ENCODE data around the gene DLG2. TPM values are rescaled to one million over a fixed set of nuclear protein-coding genes. Genes with fewer than 3 reads are reported as not detected.

The DLG2 gene
- total and polyA plus RNA-seq, 2 donors (not counting 3 experiments of a cell fraction or from before 2014, with no cell fraction given) = 0.15 to 1.1 TPM

DNA sequence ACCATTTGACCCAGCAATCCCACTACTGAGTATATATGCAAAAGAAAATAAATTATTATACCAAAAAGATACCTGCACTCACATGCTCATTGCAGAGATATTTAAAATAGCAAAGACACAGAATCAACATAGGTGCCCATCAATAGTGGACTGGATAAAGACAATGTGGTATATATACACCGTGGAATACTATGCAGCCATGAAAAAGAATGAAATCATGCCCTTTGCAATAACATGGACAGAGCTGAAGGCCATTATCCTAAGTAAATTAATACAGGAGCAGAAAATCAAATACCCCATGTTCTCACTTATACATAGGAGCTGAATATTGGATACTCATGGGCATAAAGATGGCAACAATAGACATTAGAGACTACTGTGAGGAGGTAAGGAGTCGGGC, 68.7 kb downstream of the DLG2 start:
- H3K27me3 ChIP-seq (ENCODE audit: control insufficient read depth in 2 of 2, insufficient read depth in 2 of 2, low read length in 2 of 2) = no peaks in the 10 kb centered on the region
- no peaks in the 10 kb centered on the region for H3K9me3 ChIP-seq (replicated peaks; ENCODE audit: control insufficient read depth, insufficient read depth, low read length)
- no peak overlapping the region for H3K27ac ChIP-seq (ENCODE audit: insufficient read depth, low read depth, low read length)
- no peak for FAIRE-seq
- no peak overlapping the region for H2AFZ ChIP-seq (ENCODE audit: low read depth, low read length)
- ChIA-PET POLR2A (no interaction called here), CTCF (no interaction called here)
- DNase-seq (ENCODE audit: low read depth, low spot score) = no peak
- no peaks in the 10 kb centered on the region for H4K20me1 ChIP-seq (replicated peaks; ENCODE audit: control insufficient read depth, extremely low read depth, insufficient read depth, low read length)
- H3K9me1 ChIP-seq (replicated peaks; ENCODE audit: control insufficient read depth, extremely low read depth, insufficient read depth, low read length) = no peaks in the 10 kb centered on the region
- H3K36me3 ChIP-seq (ENCODE audit: control insufficient read depth in 2 of 2, extremely low read depth in 1 of 2, insufficient read depth in 2 of 2, low read length in 2 of 2) = no peaks in the 10 kb centered on the region
- no peak overlapping the region for H3K9ac ChIP-seq (replicated peaks; ENCODE audit: extremely low read depth, insufficient read depth, low read length)
- intact Hi-C loops (cut with micrococcal nuclease) = no loop called here
- H3K4me2 ChIP-seq (ENCODE audit: insufficient read depth, low read length) = no peak overlapping the region
- BruUV-seq (replicated peaks) = no TSS peak
- H3K4me3 ChIP-seq (replicated peaks in 1 of 3; ENCODE audit: insufficient read depth in 1 of 3, low read depth in 1 of 3, low read length in 3 of 3) = no peak overlapping the region
- H3K4me1 ChIP-seq (ENCODE audit: control insufficient read depth, extremely low read depth, insufficient read depth, low read length) = no peaks in the 10 kb centered on the region
- dilution Hi-C loops (cut with MboI; ENCODE audit: extremely low pct_ligation_motif_present, low sequenced_read_pairs) = no loop called here
- TF ChIP-seq EZH2 (IDR thresholded peaks at IDR 0.05; ENCODE audit: borderline replicate concordance, low read depth, low read length, severe bottlenecking) = no peak
- TF ChIP-seq GATA2 (IDR thresholded peaks at IDR 0.05; ENCODE audit: insufficient read depth, insufficient read length, low read depth, low read length) = no peak
- no peak for TF ChIP-seq MYC (IDR thresholded peaks at IDR 0.05; ENCODE audit: low read depth, low read length)
- no peak for TF ChIP-seq JUN (IDR thresholded peaks at IDR 0.05; ENCODE audit: borderline replicate concordance, insufficient read depth, insufficient read length, low read depth)
- no peak for TF ChIP-seq FOS (IDR thresholded peaks at IDR 0.05; ENCODE audit: borderline replicate concordance, insufficient read depth, low read length)
- TF ChIP-seq POLR2AphosphoS5 (IDR thresholded peaks at IDR 0.05; ENCODE audit: insufficient read depth, low read depth, low read length) = no peak
- no peaks in the 10 kb centered on the region for H3K79me2 ChIP-seq (ENCODE audit: control insufficient read depth, insufficient read depth, low read length)

- ChIA-PET POLR2A (no interaction called here), CTCF (no interaction called here)
- dilution Hi-C loops (cut with MboI; ENCODE audit: extremely low pct_ligation_motif_present, low sequenced_read_pairs) = no loop called here
- H3K36me3 ChIP-seq (ENCODE audit: control insufficient read depth in 2 of 2, extremely low read depth in 1 of 2, insufficient read depth in 2 of 2, low read length in 2 of 2) = no peaks in the 10 kb centered on the region
- H4K20me1 ChIP-seq (replicated peaks; ENCODE audit: control insufficient read depth, extremely low read depth, insufficient read depth, low read length) = no peaks in the 10 kb centered on the region
- FAIRE-seq (no peak), DNase-seq (ENCODE audit: low read depth, low spot score) (no peak)
- no peak for TF ChIP-seq MYC (IDR thresholded peaks at IDR 0.05; ENCODE audit: low read depth, low read length)
- no peak for TF ChIP-seq MAX (IDR thresholded peaks at IDR 0.05; ENCODE audit: insufficient read depth, insufficient read length)
- no peak for TF ChIP-seq EZH2 (IDR thresholded peaks at IDR 0.05; ENCODE audit: borderline replicate concordance, low read depth, low read length, severe bottlenecking)
- TF ChIP-seq GATA2 (IDR thresholded peaks at IDR 0.05; ENCODE audit: insufficient read depth, insufficient read length, low read depth, low read length) = no peak
- TF ChIP-seq POLR2AphosphoS5 (IDR thresholded peaks at IDR 0.05; ENCODE audit: insufficient read depth, low read depth, low read length) = no peak
- TF ChIP-seq JUN (IDR thresholded peaks at IDR 0.05; ENCODE audit: borderline replicate concordance, insufficient read depth, insufficient read length, low read depth) = no peak
- TF ChIP-seq POLR2A (IDR thresholded peaks at IDR 0.05; ENCODE audit: low read depth, low read length) = no peak
- TF ChIP-seq CTCF (IDR thresholded peaks at IDR 0.05; ENCODE audit: extremely low read depth in 1 of 2, insufficient read depth in 1 of 2, low read depth in 1 of 2, low read length in 2 of 2) = no peak
- TF ChIP-seq FOS (IDR thresholded peaks at IDR 0.05; ENCODE audit: borderline replicate concordance, insufficient read depth, low read length) = no peak
- no peak overlapping the region for H3K9ac ChIP-seq (replicated peaks; ENCODE audit: extremely low read depth, insufficient read depth, low read length)
- H3K79me2 ChIP-seq (ENCODE audit: control insufficient read depth, insufficient read depth, low read length) = no peaks in the 10 kb centered on the region
- H2AFZ ChIP-seq (ENCODE audit: low read depth, low read length) = no peak overlapping the region
- BruUV-seq (replicated peaks) = no TSS peak
- H3K27me3 ChIP-seq (ENCODE audit: control insufficient read depth in 2 of 2, insufficient read depth in 2 of 2, low read length in 2 of 2) = no peaks in the 10 kb centered on the region
- H3K27ac ChIP-seq (ENCODE audit: insufficient read depth, low read depth, low read length) = no peak overlapping the region
- no peak overlapping the region for H3K4me3 ChIP-seq (replicated peaks in 1 of 3; ENCODE audit: insufficient read depth in 1 of 3, low read depth in 1 of 3, low read length in 3 of 3)
- intact Hi-C loops (cut with micrococcal nuclease) = no loop called here
- H3K4me2 ChIP-seq (ENCODE audit: insufficient read depth, low read length) = no peak overlapping the region
- no peaks in the 10 kb centered on the region for H3K9me1 ChIP-seq (replicated peaks; ENCODE audit: control insufficient read depth, extremely low read depth, insufficient read depth, low read length)
- no peaks in the 10 kb centered on the region for H3K4me1 ChIP-seq (ENCODE audit: control insufficient read depth, extremely low read depth, insufficient read depth, low read length)
- H3K9me3 ChIP-seq (replicated peaks; ENCODE audit: control insufficient read depth, insufficient read depth, low read length) = no peaks in the 10 kb centered on the region
Measured at GRCh38 chr11:85551881-85552280, 75.3 kb downstream of the DLG2 start.
